Measurements from ENCODE around the gene MAP3K19. TPM values are rescaled to one million over a fixed set of nuclear protein-coding genes. Genes with fewer than 3 reads are reported as not detected.

Gene MAP3K19
- total RNA-seq, 1 donor from 2014 or later = not detected

- H3K27ac ChIP-seq = no peak overlapping the region
- intact Hi-C loops (cut with DNase I) = no loop called here
- no peak for DNase-seq (ENCODE audit: extremely low spot score in 2 of 2)
Observed at GRCh38 chr2:135064149-135064548, 16.9 kb upstream of the MAP3K19 start.

GRCh38 chr2:135063210-135063609 is 16.0 kb upstream of the MAP3K19 start:
- intact Hi-C loops (cut with DNase I) = no loop called here
- DNase-seq (ENCODE audit: extremely low spot score in 2 of 2) = no peak
- Histone ChIP-seq H3K27me3 (no peaks in the 10 kb centered on the region), H3K4me3 (no peak overlapping the region), H3K36me3 (peaks cover 0 to 11% of the 10 kb centered on the region in 2 donors), H3K27ac (no peak overlapping the region), H3K4me1 (peaks cover 9% of the 10 kb centered on the region), H3K9me3 (no peaks in the 10 kb centered on the region)
- TF ChIP-seq POLR2AphosphoS5 (IDR thresholded peaks at IDR 0.05; ENCODE audit: insufficient read depth in 1 of 2, low read depth in 1 of 2) (no peak), POLR2A (IDR thresholded peaks at IDR 0.05) (no peak), CTCF (IDR thresholded peaks at IDR 0.05) (no peak)

More at GRCh38 chr2:135064149-135064548, 16.9 kb upstream of the MAP3K19 start:
- H3K36me3 ChIP-seq = peaks cover 0 to 11% of the 10 kb centered on the region in 2 donors
- peaks cover 9% of the 10 kb centered on the region for H3K4me1 ChIP-seq
- no peak for TF ChIP-seq POLR2AphosphoS5 (IDR thresholded peaks at IDR 0.05; ENCODE audit: insufficient read depth in 1 of 2, low read depth in 1 of 2)
- H3K27me3 ChIP-seq = no peaks in the 10 kb centered on the region
- no peaks in the 10 kb centered on the region for H3K9me3 ChIP-seq
- no peak overlapping the region for H3K4me3 ChIP-seq

GRCh38 chr2:135059577-135059976 is 12.3 kb upstream of the MAP3K19 start:
- Histone ChIP-seq H3K9me3 (no peaks in the 10 kb centered on the region), H3K4me3 (no peak overlapping the region), H3K36me3 (peaks cover 0 to 11% of the 10 kb centered on the region in 2 donors), H3K27me3 (no peaks in the 10 kb centered on the region), H3K27ac (no peak overlapping the region), H3K4me1 (peaks cover 32% of the 10 kb centered on the region)
- intact Hi-C loops (cut with DNase I) = no loop called here
- DNase-seq (ENCODE audit: extremely low spot score in 2 of 2) = no peak
- TF ChIP-seq POLR2AphosphoS5 (IDR thresholded peaks at IDR 0.05; ENCODE audit: insufficient read depth in 1 of 2, low read depth in 1 of 2) = no peak
- no peak for TF ChIP-seq CTCF (IDR thresholded peaks at IDR 0.05)
- TF ChIP-seq POLR2A (IDR thresholded peaks at IDR 0.05) = no peak

GRCh38 chr2:135056790-135057189 is 9.5 kb upstream of the MAP3K19 start:
- H3K36me3 ChIP-seq = peaks cover 0 to 11% of the 10 kb centered on the region in 2 donors
- no peaks in the 10 kb centered on the region for H3K9me3 ChIP-seq
- no peaks in the 10 kb centered on the region for H3K27me3 ChIP-seq
- no peak overlapping the region for H3K27ac ChIP-seq
- intact Hi-C loops (cut with DNase I) = no loop called here
- peaks cover 51% of the 10 kb centered on the region for H3K4me1 ChIP-seq
- DNase-seq (ENCODE audit: extremely low spot score in 2 of 2) = no peak
- H3K4me3 ChIP-seq = no peak overlapping the region
- no peak for TF ChIP-seq POLR2A (IDR thresholded peaks at IDR 0.05)
- no peak for TF ChIP-seq POLR2AphosphoS5 (IDR thresholded peaks at IDR 0.05; ENCODE audit: insufficient read depth in 1 of 2, low read depth in 1 of 2)
- no peak for TF ChIP-seq CTCF (IDR thresholded peaks at IDR 0.05)

- no peaks in the 10 kb centered on the region for H3K9me3 ChIP-seq
- H3K4me1 ChIP-seq = peaks cover 51% of the 10 kb centered on the region
- H3K27ac ChIP-seq = no peak overlapping the region
- intact Hi-C loops (cut with DNase I) = no loop called here
- H3K27me3 ChIP-seq = no peaks in the 10 kb centered on the region
- TF ChIP-seq POLR2A (IDR thresholded peaks at IDR 0.05) (no peak), CTCF (IDR thresholded peaks at IDR 0.05) (no peak), POLR2AphosphoS5 (IDR thresholded peaks at IDR 0.05; ENCODE audit: insufficient read depth in 1 of 2, low read depth in 1 of 2) (no peak)
- H3K36me3 ChIP-seq = peaks cover 0 to 1% of the 10 kb centered on the region in 2 donors
- H3K4me3 ChIP-seq = no peak overlapping the region
- DNase-seq (ENCODE audit: extremely low spot score in 2 of 2) = no peak
Observed at GRCh38 chr2:135055182-135055786, 8.0 kb upstream of the MAP3K19 start.
